T-helper 1 cell treated with Interleukin-12 subunit alpha and Interleukin-12 subunit beta and Interleukin-4 antibody, amounts not matched to agents 30 ng/mL and 1 ng/mL, for 36 hours (primary cell): Measurements from ENCODE around the gene PRKACA. TPM values are rescaled to one million over a fixed set of nuclear protein-coding genes. Genes with fewer than 3 reads are reported as not detected.

ENCODE experiments used
- intact Hi-C: fragments of 100-400 bp; cut with micrococcal nuclease; formaldehyde crosslinking; loops from one replicate; pipeline ENCODE4 v1.15.1; 2024
- total RNA-seq: library from RNA; stranded (reverse); gene quantifications from 2 replicates; pipeline ENCODE4 v1.2.3, GENCODE V29; 2022

The PRKACA gene
- total RNA-seq, 1 donor from 2014 or later = 66.4 TPM

- intact Hi-C loops = loop anchor here (1.0 to 5.0 kb wide), 6 partner anchors 7 to 477 kb away; partner anchors contain the start of genes ASF1B, IL27RA and SAMD1
Observed at GRCh38 chr19:14073925-14074838, 43.4 kb downstream of the PRKACA start.

- intact Hi-C loops = loop anchor here (1.0 to 5.0 kb wide), 5 partner anchors 8 to 476 kb away; partner anchors contain the start of genes ASF1B and IL27RA
Observed at GRCh38 chr19:14073261-14073924, 44.2 kb downstream of the PRKACA start.

GRCh38 chr19:14072535-14073260 lies 44.9 kb downstream of the PRKACA start, which contains the start of gene MISP3:
Gene MISP3 (plus strand): TSS chr19:14072786. CDS start chr19:14073310, 524 bp downstream.
- intact Hi-C loops = loop anchor here (1.0 to 5.0 kb wide), 5 partner anchors 9 to 475 kb away; partner anchors contain the start of genes ASF1B and IL27RA

- intact Hi-C loops = loop anchor here (5.0 kb wide), 2 partner anchors 38 to 277 kb away; partner anchors contain the start of gene IL27RA
Observed at GRCh38 chr19:14070268-14071050, 47.1 kb downstream of the PRKACA start.

- intact Hi-C loops = no loop called here
Observed at GRCh38 chr19:14066134-14066533, 51.4 kb downstream of the PRKACA start.

- intact Hi-C loops = no loop called here
Observed at GRCh38 chr19:14063105-14063504, 54.5 kb downstream of the PRKACA start.

DNA sequence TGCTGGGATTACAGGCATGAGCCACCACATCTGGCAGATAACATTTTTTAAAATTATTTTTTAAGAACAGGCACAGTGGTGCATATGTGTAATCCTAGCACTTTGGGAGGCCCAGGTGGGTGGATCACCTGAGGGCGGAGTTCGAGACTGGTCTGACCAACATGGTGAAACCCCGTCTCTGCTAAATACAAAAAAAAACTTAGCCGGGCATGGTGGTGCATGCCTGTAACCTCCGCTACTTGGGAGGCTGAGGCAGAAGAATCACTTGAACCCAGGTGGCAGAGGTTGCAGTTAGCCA lies 55.1 kb downstream of the PRKACA start:
- intact Hi-C loops = no loop called here

DNA sequence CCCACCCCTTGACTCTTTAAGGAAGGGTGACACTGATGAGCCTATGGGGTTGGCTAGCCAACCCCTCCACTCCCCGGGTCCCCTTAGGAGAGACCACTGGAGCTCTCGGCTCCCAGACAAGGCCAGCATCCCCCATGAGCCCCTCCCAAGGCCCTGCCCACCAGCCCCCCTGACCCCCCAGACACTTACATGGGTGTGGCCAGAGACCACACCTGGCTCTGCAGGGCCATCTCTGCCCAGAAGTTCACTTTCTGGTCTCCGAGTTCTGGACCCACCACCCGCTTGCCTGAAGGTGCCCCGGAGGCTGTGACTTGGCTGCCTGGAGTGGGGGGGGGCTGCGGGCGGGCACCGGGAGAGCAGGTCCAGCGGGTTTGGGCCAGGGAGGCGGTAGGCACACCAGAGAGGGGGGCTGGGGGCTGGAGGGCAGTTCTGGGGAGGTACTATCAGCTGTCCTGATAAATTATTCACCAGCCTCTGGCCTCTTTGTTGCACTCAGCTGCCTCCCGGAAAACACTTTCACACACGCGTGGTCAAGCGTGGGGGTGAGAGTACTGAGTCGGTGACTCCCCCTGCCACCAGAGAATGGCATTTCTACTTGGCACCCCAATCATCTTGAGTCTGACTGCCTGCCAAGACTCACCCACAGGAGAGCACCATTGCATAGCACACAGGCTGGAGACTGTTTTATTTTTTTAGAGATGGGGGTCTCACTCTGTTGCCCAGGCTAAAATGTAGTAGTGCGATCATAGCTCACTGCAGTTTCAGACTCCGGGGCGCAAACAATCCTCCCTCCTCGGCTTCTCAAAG lies 55.6 kb downstream of the PRKACA start, which contains the start of gene PALM3:
TSS of gene PALM3 (minus strand) at position 326 of the 807 bp plus-strand sequence. CDS start at position 230, 96 bp downstream.
- intact Hi-C loops = no loop called here

DNA sequence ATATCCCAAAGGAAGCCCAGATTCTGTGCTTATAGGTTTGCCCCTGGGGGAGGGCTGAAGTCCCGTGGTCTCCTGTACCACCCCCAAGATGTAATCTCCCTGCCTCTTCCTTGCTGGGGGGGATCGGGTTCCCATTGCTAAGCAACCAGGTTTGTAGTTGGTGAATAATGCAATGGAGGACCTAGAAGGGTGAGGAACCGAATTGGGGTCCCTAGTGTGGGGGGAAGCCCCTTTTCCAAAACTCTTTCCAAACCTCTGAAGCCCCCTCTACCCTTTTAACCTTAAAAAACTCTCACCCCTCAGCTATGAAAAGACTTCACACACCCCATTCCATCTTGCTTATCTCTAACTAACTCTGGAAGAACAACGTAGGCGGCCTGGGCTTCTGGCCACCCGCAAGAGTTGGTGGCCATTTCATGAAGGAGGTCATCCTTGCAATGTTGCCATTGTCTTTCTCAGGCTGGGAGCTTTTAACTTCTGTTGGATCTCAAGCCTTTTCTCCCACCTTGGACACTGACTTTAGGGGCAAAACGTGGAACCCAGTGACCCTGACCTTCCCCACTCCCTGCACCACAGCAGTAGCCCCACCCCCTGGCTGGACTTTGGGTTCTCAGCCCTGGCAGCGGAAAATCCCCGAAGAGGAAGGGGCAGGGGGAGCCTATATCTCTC lies 56.3 kb downstream of the PRKACA start:
- intact Hi-C loops = no loop called here

- intact Hi-C loops = no loop called here
Observed at GRCh38 chr19:14059652-14060155, 57.9 kb downstream of the PRKACA start.

- intact Hi-C loops = no loop called here
Observed at GRCh38 chr19:14059093-14059480, 58.5 kb downstream of the PRKACA start.

DNA sequence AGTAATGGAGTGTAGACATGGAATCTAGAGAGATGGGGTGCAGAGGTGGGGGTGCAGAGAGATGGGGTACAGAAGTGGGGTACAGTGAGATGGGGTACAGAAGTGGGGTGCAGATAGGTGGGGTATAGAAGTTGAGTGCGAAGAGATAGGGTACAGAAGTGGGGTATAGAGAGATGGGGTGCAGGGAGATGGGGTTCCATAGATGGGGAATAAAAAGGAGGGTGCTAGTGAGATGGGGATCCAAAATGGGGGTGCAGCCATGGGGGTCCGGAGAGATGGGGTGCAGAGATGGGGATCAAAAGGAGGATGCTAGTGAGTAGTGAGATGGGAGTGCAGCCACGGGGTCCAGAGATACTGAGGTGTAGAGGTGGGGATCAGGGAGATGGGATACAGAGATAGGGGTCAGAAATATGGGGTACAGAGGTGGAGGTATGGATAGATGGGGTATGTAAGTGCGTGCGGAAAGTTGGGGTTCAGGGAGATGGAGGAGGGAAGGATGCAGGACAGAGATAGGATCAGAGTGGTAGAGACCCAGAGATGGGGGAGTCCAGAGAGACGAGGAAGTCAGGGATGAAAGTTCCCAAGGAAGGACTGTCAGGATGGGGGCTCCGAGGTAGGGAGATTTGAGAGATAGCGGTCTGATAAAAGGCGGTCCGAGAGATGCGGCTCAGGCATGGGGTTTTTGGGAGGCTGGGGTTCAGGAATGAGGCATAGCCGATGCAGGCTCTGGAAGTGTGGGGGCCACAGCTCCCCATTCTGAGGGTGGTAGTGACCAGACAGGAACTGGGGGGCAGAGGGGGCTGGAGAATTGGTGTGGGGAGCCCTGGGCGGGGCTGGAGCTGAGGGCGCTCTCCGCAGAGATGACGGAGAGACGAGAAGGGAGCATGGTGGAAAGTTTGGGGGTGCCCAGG lies 59.1 kb downstream of the PRKACA start:
- intact Hi-C loops = no loop called here

DNA sequence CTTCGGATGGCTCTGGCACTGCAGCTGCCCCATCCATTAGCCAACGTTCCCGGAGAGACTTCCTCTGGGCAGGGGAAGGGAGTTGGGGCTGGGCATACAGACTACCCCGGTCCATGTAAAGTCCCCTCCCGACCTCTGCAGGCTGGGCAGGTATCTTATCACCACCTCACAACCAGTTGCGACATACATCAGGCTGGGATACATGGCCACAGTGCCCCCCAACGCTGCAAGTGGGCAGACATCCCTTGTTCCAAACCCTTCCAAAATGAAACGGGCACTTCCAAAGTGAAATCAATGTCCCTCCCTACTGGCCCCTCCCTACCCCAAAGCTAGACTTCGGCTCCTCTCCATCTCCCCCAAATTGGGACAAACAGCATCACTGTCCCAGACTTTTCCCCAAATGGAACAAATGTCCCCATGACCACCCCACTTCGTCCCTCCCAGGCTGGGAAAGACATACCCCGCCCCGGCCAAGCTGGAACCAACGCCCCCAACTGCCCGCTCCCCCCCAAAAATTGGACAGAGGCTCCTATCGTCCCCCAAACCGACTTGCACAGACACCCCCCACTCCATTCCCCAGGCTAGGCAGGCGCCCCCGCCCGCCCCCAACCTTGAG lies 60.7 kb downstream of the PRKACA start:
- intact Hi-C loops = no loop called here

DNA sequence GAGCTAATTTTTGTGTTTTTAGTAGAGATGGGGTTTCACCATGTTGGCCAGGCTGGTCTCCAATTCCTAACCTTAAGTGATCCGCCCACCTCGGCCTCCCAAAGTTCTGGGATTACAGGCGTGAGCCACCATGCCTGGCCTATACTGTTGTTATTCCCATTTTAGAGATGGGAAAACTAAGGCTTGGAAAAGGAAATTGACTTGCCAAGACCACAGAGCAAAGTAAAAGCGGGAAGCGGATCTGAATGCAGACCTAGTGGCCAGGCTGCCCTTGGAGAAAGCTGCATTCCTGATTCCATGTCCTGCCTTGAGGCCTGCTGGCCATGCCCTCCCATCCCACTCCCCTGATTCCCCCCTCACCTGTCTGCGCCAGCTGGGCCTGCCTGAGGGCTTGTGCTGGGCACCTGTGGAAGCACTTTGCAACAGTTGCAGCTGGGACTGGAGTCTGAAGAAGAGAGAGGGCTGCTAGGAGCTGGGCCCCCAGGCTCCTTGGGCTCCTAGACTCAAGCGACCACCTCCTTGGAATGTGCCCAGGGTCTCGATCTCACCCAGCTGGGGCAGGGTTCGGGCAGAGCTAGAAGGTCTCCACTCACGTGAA lies 61.4 kb downstream of the PRKACA start:
- intact Hi-C loops = no loop called here

GRCh38 chr19:14055396-14055795 lies 62.2 kb downstream of the PRKACA start:
- intact Hi-C loops = no loop called here

- intact Hi-C loops = no loop called here
Observed at GRCh38 chr19:14054721-14055120, 62.8 kb downstream of the PRKACA start.

DNA sequence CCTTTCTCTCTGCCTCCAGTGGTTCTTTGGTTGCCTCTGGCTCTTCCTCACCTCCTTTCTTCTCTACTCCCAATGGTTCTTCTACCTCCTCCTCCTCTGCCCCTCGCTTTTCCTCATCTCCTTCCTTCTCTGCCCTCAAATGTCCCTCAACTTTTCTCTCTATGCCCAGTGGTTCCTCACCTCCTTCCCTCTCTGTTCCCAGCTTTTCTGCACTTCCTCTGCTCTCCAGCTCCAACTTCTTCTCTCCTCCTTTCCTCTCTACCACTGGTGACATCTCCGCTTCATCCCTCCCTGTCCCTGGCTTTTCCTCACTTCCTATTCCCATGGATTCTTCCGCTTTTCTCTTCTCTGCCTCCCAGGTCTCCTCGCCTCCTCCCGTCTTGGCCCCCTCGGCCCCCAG lies 63.5 kb downstream of the PRKACA start:
- intact Hi-C loops = no loop called here
